NCI-H82 treated with DMSO at 0.1 percent for 48 hours (cell line): Measurements from ENCODE around the gene LEAP2.
"Not testable (repeated sequence)": the region's sequence is repeated elsewhere in the genome, so short reads cannot be mapped to it uniquely, and the experiment has no call there.

Experiments
- DNase-seq: peaks from one replicate; lab custom pipeline; 2025; ENCODE audit not compliant: unreplicated experiment; lab: John Stamatoyannopoulos, UW

The LEAP2 gene

GRCh38 chr5:132840313-132840712 lies 33.2 kb upstream of the LEAP2 start:
- no peak for DNase-seq

- DNase-seq: no peak
Observed at GRCh38 chr5:132840896-132841295, 32.6 kb upstream of the LEAP2 start.

GRCh38 chr5:132841305-132841704 lies 32.2 kb upstream of the LEAP2 start:
- no peak for DNase-seq

- DNase-seq: no peak
Observed at GRCh38 chr5:132848270-132848669, 25.2 kb upstream of the LEAP2 start.

- no peak for DNase-seq
Observed at GRCh38 chr5:132849347-132849746, 24.1 kb upstream of the LEAP2 start.

- DNase-seq: no peak
Observed at GRCh38 chr5:132850066-132850465, 23.4 kb upstream of the LEAP2 start.

- no peak for DNase-seq
Observed at GRCh38 chr5:132853323-132853722, 20.1 kb upstream of the LEAP2 start.

GRCh38 chr5:132853790-132854189 lies 19.7 kb upstream of the LEAP2 start:
- DNase-seq: no peak

GRCh38 chr5:132854301-132854700 lies 19.2 kb upstream of the LEAP2 start:
- no peak for DNase-seq

GRCh38 chr5:132854992-132855391 lies 18.5 kb upstream of the LEAP2 start:
- DNase-seq: not testable (repeated sequence)

GRCh38 chr5:132856011-132856410 lies 17.5 kb upstream of the LEAP2 start:
- DNase-seq: no peak

- DNase-seq: no peak
Observed at GRCh38 chr5:132859889-132860437, 13.5 kb upstream of the LEAP2 start.

GRCh38 chr5:132860742-132861141 lies 12.7 kb upstream of the LEAP2 start:
- DNase-seq: no peak

GRCh38 chr5:132865668-132866341 lies 7.7 kb upstream of the LEAP2 start:
- no peak for DNase-seq

GRCh38 chr5:132866342-132867045 lies 7.0 kb upstream of the LEAP2 start, which contains the start of the genes GDF9 and UQCRQ:
Gene GDF9 (minus strand): TSS chr5:132866469. CDS start chr5:132864533, 1,936 bp downstream.
Gene UQCRQ (plus strand): TSS chr5:132866642. CDS start chr5:132866882, 240 bp downstream.
- DNase-seq: peak; percentile 96

- DNase-seq: no peak
Observed at GRCh38 chr5:132867046-132867451, 6.4 kb upstream of the LEAP2 start.

GRCh38 chr5:132868754-132869153 lies 4.7 kb upstream of the LEAP2 start:
- no peak for DNase-seq

GRCh38 chr5:132870801-132871200 lies 2.7 kb upstream of the LEAP2 start:
- no peak for DNase-seq

GRCh38 chr5:132871459-132872284 lies 1.8 kb upstream of the LEAP2 start:
- no peak for DNase-seq

GRCh38 chr5:132872788-132873118 lies 715 bp upstream of the LEAP2 start:
- DNase-seq: no peak

GRCh38 chr5:132873930-132874271 lies 433 bp downstream of the LEAP2 start:
- no peak for DNase-seq
